ENCODE measurements around the gene NRN1L. TPM values are rescaled to one million over a fixed set of nuclear protein-coding genes. Genes with fewer than 3 reads are reported as not detected.

The NRN1L gene
- total RNA-seq, 1 experiment from 2014 or later: 0.56 TPM

GRCh38 chr16:67934306-67935100 is 49.8 kb downstream of the NRN1L start:
- Histone ChIP-seq H3K9ac (ENCODE audit: low read length) (peak overlapping the region; percentile 59), H3K9me2 (replicated peaks; ENCODE audit: insufficient read depth, low read length) (no peaks in the 10 kb centered on the region), H3K4me2 (ENCODE audit: low read depth, low read length, poor library complexity, severe bottlenecking) (peak overlapping the region; percentile 77), H3K79me2 (ENCODE audit: low read length) (peaks cover 34% of the 10 kb centered on the region), H3K4me3 (ENCODE audit: low read length) (peak overlapping the region; percentile 91), H3K36me3 (ENCODE audit: insufficient read depth, low read length) (peaks cover 19% of the 10 kb centered on the region; the same call in 1 of the 2 replicates), H3K27me3 (ENCODE audit: low read length) (no peaks in the 10 kb centered on the region), H3K27ac (ENCODE audit: low read length) (no peak overlapping the region), H2AFZ (ENCODE audit: low read length) (no peak overlapping the region), H4K20me1 (ENCODE audit: insufficient read depth, low read depth, low read length) (no peaks in the 10 kb centered on the region; the same call in 1 of the 2 replicates), H3K4me1 (ENCODE audit: low read length) (peaks cover 27% of the 10 kb centered on the region), H3K9me3 (ENCODE audit: low read length) (no peaks in the 10 kb centered on the region)
- DNase-seq: no peak

- peak overlapping the region; percentile 59 for H3K9ac ChIP-seq (ENCODE audit: low read length)
Observed at GRCh38 chr16:67935101-67935401, 50.4 kb downstream of the NRN1L start.

GRCh38 chr16:67935402-67936123 is 50.9 kb downstream of the NRN1L start:
- H3K4me1 ChIP-seq (ENCODE audit: low read length): peaks cover 27% of the 10 kb centered on the region
- H3K79me2 ChIP-seq (ENCODE audit: low read length): peaks cover 34% of the 10 kb centered on the region
- no peaks in the 10 kb centered on the region; the same call in 1 of the 2 replicates for H4K20me1 ChIP-seq (ENCODE audit: insufficient read depth, low read depth, low read length)
- H2AFZ ChIP-seq (ENCODE audit: low read length): no peak overlapping the region
- no peaks in the 10 kb centered on the region for H3K9me2 ChIP-seq (replicated peaks; ENCODE audit: insufficient read depth, low read length)
- H3K9me3 ChIP-seq (ENCODE audit: low read length): no peaks in the 10 kb centered on the region
- H3K4me3 ChIP-seq (ENCODE audit: low read length): peak overlapping the region; percentile 91
- peak; percentile 99 for DNase-seq
- H3K9ac ChIP-seq (ENCODE audit: low read length): peak overlapping the region; percentile 98
- peak overlapping the region; percentile 77 for H3K4me2 ChIP-seq (ENCODE audit: low read depth, low read length, poor library complexity, severe bottlenecking)
- H3K36me3 ChIP-seq (ENCODE audit: insufficient read depth, low read length): peaks cover 19% of the 10 kb centered on the region; the same call in 1 of the 2 replicates
- H3K27me3 ChIP-seq (ENCODE audit: low read length): no peaks in the 10 kb centered on the region
- peak overlapping the region; percentile 89 for H3K27ac ChIP-seq (ENCODE audit: low read length)

More at GRCh38 chr16:67935101-67935401, 50.4 kb downstream of the NRN1L start:
- Histone ChIP-seq H3K27me3 (ENCODE audit: low read length) (no peaks in the 10 kb centered on the region), H3K27ac (ENCODE audit: low read length) (no peak overlapping the region), H3K4me3 (ENCODE audit: low read length) (peak overlapping the region; percentile 91), H4K20me1 (ENCODE audit: insufficient read depth, low read depth, low read length) (no peaks in the 10 kb centered on the region; the same call in 1 of the 2 replicates), H3K9me2 (replicated peaks; ENCODE audit: insufficient read depth, low read length) (no peaks in the 10 kb centered on the region), H3K79me2 (ENCODE audit: low read length) (peaks cover 34% of the 10 kb centered on the region), H2AFZ (ENCODE audit: low read length) (no peak overlapping the region), H3K4me2 (ENCODE audit: low read depth, low read length, poor library complexity, severe bottlenecking) (peak overlapping the region; percentile 77), H3K9me3 (ENCODE audit: low read length) (no peaks in the 10 kb centered on the region), H3K4me1 (ENCODE audit: low read length) (peaks cover 27% of the 10 kb centered on the region), H3K36me3 (ENCODE audit: insufficient read depth, low read length) (peaks cover 19% of the 10 kb centered on the region; the same call in 1 of the 2 replicates)
- peak; percentile 40 for DNase-seq

Small RNA genes lying within 50 kb of the gene (small RNA-seq; reads per million reads assigned to genes)
- 0.12 reads per million for gene AC040162.2
- not detected for gene NRN1L

Other genes starting within 250 kb of the NRN1L start
- gene CARMIL2, start 239.7 kb upstream of the NRN1L start, total RNA-seq (2014; rRNA removed; shearing (Covaris generic); ENCODE audit: low replicate concordance): 18.6 and 60.6 TPM in 2 replicates
- gene ACD, start 224.6 kb upstream of the NRN1L start, total RNA-seq (2014; rRNA removed; shearing (Covaris generic); ENCODE audit: low replicate concordance): 19.1 and 50.4 TPM in 2 replicates
- gene PARD6A, start 223.9 kb upstream of the NRN1L start, total RNA-seq (2014; rRNA removed; shearing (Covaris generic); ENCODE audit: low replicate concordance): 13.6 and 16.3 TPM in 2 replicates
- 8.4 and 26.8 TPM in 2 replicates for gene ENKD1, start 218.1 kb upstream of the NRN1L start, total RNA-seq (2014; rRNA removed; shearing (Covaris generic); ENCODE audit: low replicate concordance)
- 13.8 and 18.4 TPM in 2 replicates for gene C16orf86, start 218.1 kb upstream of the NRN1L start, total RNA-seq (2014; rRNA removed; shearing (Covaris generic); ENCODE audit: low replicate concordance)
- 12.9 and 34.8 TPM in 2 replicates for gene GFOD2, start 165.6 kb upstream of the NRN1L start, total RNA-seq (2014; rRNA removed; shearing (Covaris generic); ENCODE audit: low replicate concordance)
- 9.3 and 10.7 TPM in 2 replicates for gene RANBP10, start 78.3 kb upstream of the NRN1L start, total RNA-seq (2014; rRNA removed; shearing (Covaris generic); ENCODE audit: low replicate concordance)
- gene TSNAXIP1, start 78.0 kb upstream of the NRN1L start, total RNA-seq (2014; rRNA removed; shearing (Covaris generic); ENCODE audit: low replicate concordance): 0.52 and 1.1 TPM in 2 replicates
- gene THAP11, start 42.6 kb upstream of the NRN1L start, total RNA-seq (2014; rRNA removed; shearing (Covaris generic); ENCODE audit: low replicate concordance): 57.1 and 89.9 TPM in 2 replicates
- 179 and 237 TPM in 2 replicates for gene NUTF2, start 38.0 kb upstream of the NRN1L start, total RNA-seq (2014; rRNA removed; shearing (Covaris generic); ENCODE audit: low replicate concordance)
- 22.0 and 36.0 TPM in 2 replicates for gene CENPT, start 37.2 kb upstream of the NRN1L start, total RNA-seq (2014; rRNA removed; shearing (Covaris generic); ENCODE audit: low replicate concordance)
- gene EDC4, start 11.8 kb upstream of the NRN1L start, total RNA-seq (2014; rRNA removed; shearing (Covaris generic); ENCODE audit: low replicate concordance): 46.4 and 52.1 TPM in 2 replicates
- 7.2 and 14.2 TPM in 2 replicates for gene PSKH1, start 8.4 kb downstream of the NRN1L start, total RNA-seq (2014; rRNA removed; shearing (Covaris generic); ENCODE audit: low replicate concordance)
- 1.0 and 1.6 TPM in 2 replicates for gene CTRL, start 47.0 kb downstream of the NRN1L start, total RNA-seq (2014; rRNA removed; shearing (Covaris generic); ENCODE audit: low replicate concordance)
- gene PSMB10, start 52.0 kb downstream of the NRN1L start, total RNA-seq (2014; rRNA removed; shearing (Covaris generic); ENCODE audit: low replicate concordance): 92.4 and 264 TPM in 2 replicates
- gene LCAT, start 59.2 kb downstream of the NRN1L start, total RNA-seq (2014; rRNA removed; shearing (Covaris generic); ENCODE audit: low replicate concordance): 1.1 and 1.3 TPM in 2 replicates
- gene SLC12A4, start 83.8 kb downstream of the NRN1L start, total RNA-seq (2014; rRNA removed; shearing (Covaris generic); ENCODE audit: low replicate concordance): 11.0 and 15.4 TPM in 2 replicates
- gene DPEP3, start 95.6 kb downstream of the NRN1L start, total RNA-seq (2014; rRNA removed; shearing (Covaris generic); ENCODE audit: low replicate concordance): not detected in 2 replicates
- gene DPEP2, start 114.6 kb downstream of the NRN1L start, total RNA-seq (2014; rRNA removed; shearing (Covaris generic); ENCODE audit: low replicate concordance): not detected in 2 replicates
- not detected in 2 replicates for gene DPEP2NB, start 131.0 kb downstream of the NRN1L start, total RNA-seq (2014; rRNA removed; shearing (Covaris generic); ENCODE audit: low replicate concordance)
- 10.8 and 20.9 TPM in 2 replicates for gene DDX28, start 138.3 kb downstream of the NRN1L start, total RNA-seq (2014; rRNA removed; shearing (Covaris generic); ENCODE audit: low replicate concordance)
- 23.7 and 35.8 TPM in 2 replicates for gene DUS2, start 138.4 kb downstream of the NRN1L start, total RNA-seq (2014; rRNA removed; shearing (Covaris generic); ENCODE audit: low replicate concordance)
- 39.1 and 72.3 TPM in 2 replicates for gene NFATC3, start 200.5 kb downstream of the NRN1L start, total RNA-seq (2014; rRNA removed; shearing (Covaris generic); ENCODE audit: low replicate concordance)